ENCODE measurements around the gene TPST2.

DNA sequence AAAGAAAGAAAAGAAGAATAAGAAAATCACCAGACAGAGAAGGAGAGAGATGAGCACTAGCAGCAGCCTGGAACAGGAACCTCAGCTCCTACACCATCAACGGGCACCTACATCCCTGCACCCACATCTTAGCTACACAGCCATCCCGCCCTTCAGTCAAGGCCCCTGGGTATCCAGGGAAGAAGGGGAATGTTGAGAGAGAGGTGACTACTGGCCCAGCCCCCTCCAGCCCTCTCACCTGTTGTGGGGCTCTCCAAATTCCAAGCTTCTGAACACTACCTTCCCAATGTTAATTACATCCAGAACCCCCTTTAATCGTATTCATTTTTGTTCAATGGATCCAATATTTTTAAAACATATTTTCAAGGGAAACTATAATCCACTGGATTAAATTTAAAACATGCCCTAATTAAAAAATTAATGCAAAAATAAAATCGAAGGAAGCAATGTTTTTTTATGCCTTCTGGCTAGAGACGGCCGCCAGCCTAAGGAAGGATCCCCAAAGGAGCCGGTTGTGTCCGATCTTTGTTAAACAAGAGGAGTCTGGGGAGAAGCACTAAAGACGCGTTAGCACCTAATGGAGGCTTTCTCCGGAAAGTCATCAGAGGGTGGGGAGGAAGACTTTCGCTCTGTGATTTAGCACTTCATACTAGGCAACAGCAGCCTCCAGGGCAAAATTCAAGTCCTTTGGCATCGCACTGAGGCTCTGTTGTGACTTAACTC lies 9.5 kb downstream of the TPST2 start:
- TF ChIP-seq, protein P1, sequence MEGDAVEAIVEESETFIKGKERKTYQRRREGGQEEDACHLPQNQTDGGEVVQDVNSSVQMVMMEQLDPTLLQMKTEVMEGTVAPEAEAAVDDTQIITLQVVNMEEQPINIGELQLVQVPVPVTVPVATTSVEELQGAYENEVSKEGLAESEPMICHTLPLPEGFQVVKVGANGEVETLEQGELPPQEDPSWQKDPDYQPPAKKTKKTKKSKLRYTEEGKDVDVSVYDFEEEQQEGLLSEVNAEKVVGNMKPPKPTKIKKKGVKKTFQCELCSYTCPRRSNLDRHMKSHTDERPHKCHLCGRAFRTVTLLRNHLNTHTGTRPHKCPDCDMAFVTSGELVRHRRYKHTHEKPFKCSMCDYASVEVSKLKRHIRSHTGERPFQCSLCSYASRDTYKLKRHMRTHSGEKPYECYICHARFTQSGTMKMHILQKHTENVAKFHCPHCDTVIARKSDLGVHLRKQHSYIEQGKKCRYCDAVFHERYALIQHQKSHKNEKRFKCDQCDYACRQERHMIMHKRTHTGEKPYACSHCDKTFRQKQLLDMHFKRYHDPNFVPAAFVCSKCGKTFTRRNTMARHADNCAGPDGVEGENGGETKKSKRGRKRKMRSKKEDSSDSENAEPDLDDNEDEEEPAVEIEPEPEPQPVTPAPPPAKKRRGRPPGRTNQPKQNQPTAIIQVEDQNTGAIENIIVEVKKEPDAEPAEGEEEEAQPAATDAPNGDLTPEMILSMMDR (IDR thresholded peaks at IDR 0.05; ENCODE audit: extremely low read depth in 1 of 2, insufficient read depth in 1 of 2, low read depth in 1 of 2, low read length in 2 of 2) = no peak
- no peak for TF ChIP-seq POLR2A (IDR thresholded peaks at IDR 0.05; ENCODE audit: low read depth, low read length)
- no peak for TF ChIP-seq EZH2 (IDR thresholded peaks at IDR 0.05; ENCODE audit: borderline replicate concordance, low read depth, low read length, severe bottlenecking)
- no peak for TF ChIP-seq POLR2AphosphoS5 (IDR thresholded peaks at IDR 0.05; ENCODE audit: insufficient read depth, low read depth, low read length)
